ENCODE results near the gene FMNL3.

- no peak for TF ChIP-seq CTCF (IDR thresholded peaks at IDR 0.05)
- no peak for TF ChIP-seq POLR2A (IDR thresholded peaks at IDR 0.05)
These were observed 47.5 kb downstream of the FMNL3 start for GRCh38 chr12:49659753-49660152.

Data from right lobe of liver (tissue), 4 donors.